Measurements from ENCODE around the gene BMP5. TPM values are rescaled to one million over a fixed set of nuclear protein-coding genes. Genes with fewer than 3 reads are reported as not detected.

BMP5 gene
- total and polyA plus RNA-seq, 2 of the 8 experiments (the other 6 are each of a cell fraction or from before 2014, with no cell fraction given), result 0.02 TPM; not detected in 1

- POLR2A ChIA-PET (ENCODE audit: partially characterized antibody), result no interaction called here
- H3K36me3 ChIP-seq (ENCODE audit: control insufficient read depth in 2 of 4, insufficient read depth in 4 of 4, low read length in 3 of 4), result no peaks in the 10 kb centered on the region; a peak in 1 of 8 replicates
- no peak overlapping the region for H2BK15ac ChIP-seq (ENCODE audit: low read length)
- no peak for DNase-seq (ENCODE audit: low read depth in 1 of 2, low spot score in 2 of 2)
- no peak overlapping the region; the same call in 1 of the 2 replicates for H2AFZ ChIP-seq (ENCODE audit: low read length)
- CTCF ChIA-PET (ENCODE audit: partially characterized antibody), result interaction anchor here (0.6 to 1.2 kb wide), 3 partner anchors 9 to 502 kb away, joined by 3 read pairs; no protein-coding TSS in a partner anchor
- no peak overlapping the region for H3K14ac ChIP-seq (ENCODE audit: insufficient read length)
- peaks cover 2 to 5% (median 4%) of the 10 kb centered on the region in 4 experiments; a peak in 4 of 7 replicates for H3K4me1 ChIP-seq (replicated peaks in 1 of 4; ENCODE audit: control insufficient read depth in 3 of 4, insufficient read depth in 4 of 4, low read length in 3 of 4)
- no peak overlapping the region for H3K9ac ChIP-seq (replicated peaks in 1 of 4; ENCODE audit: extremely low read depth in 1 of 4, low read depth in 3 of 4, low read length in 3 of 4)
- H3K9me3 ChIP-seq (ENCODE audit: insufficient read depth in 2 of 2, low read depth in 1 of 2, low read length in 1 of 2), result no peaks in the 10 kb centered on the region
- 93% methylated on average over 2 of the region's 2 CpGs; no CpG with 5 or more reads in 1 of the 2 experiments for WGBS, 2 experiments (ENCODE audit: extremely low coverage in 1 of 2, insufficient coverage in 1 of 2, insufficient read length in 1 of 2, insufficient replicate concordance in 2 of 2, low coverage in 1 of 2, low lambda C conversion rate in 2 of 2, missing lambda C conversion rate in 1 of 2)
- H3K18ac ChIP-seq (ENCODE audit: extremely low read depth, low read length), result no peak overlapping the region
- H3K4me3 ChIP-seq (ENCODE audit: extremely low read depth in 1 of 4, insufficient read depth in 2 of 4, low read depth in 3 of 4, low read length in 4 of 4), result no peak overlapping the region
- no peak overlapping the region for H3K4ac ChIP-seq (replicated peaks; ENCODE audit: insufficient read length, low read depth, low read length)
- H3K23me2 ChIP-seq (ENCODE audit: low read depth, low read length), result no peaks in the 10 kb centered on the region
- H3K27me3 ChIP-seq (replicated peaks in 1 of 4; ENCODE audit: control insufficient read depth in 3 of 4, extremely low read depth in 1 of 4, insufficient read depth in 3 of 4, low read length in 3 of 4), result no peaks in the 10 kb centered on the region
- no peak overlapping the region for H3K56ac ChIP-seq (replicated peaks; ENCODE audit: insufficient read length, low read depth, low read length)
- no peak overlapping the region for H3K23ac ChIP-seq (ENCODE audit: insufficient read length)
- H4K20me1 ChIP-seq (replicated peaks in 1 of 2; ENCODE audit: control insufficient read depth in 1 of 2, insufficient read depth in 2 of 2, low read length in 2 of 2), result no peaks in the 10 kb centered on the region
- H2AK5ac ChIP-seq (ENCODE audit: low read depth, low read length), result no peak overlapping the region
- H3K27ac ChIP-seq (ENCODE audit: low read depth, low read length), result no peak overlapping the region
- H2BK120ac ChIP-seq (replicated peaks; ENCODE audit: low read depth, low read length), result no peak overlapping the region
- H4K8ac ChIP-seq (ENCODE audit: extremely low read depth, insufficient read depth, low read length), result no peak overlapping the region
- H3K4me2 ChIP-seq (ENCODE audit: insufficient read depth in 1 of 2, low read depth in 2 of 2, low read length in 2 of 2), result no peak overlapping the region
- no peak overlapping the region for H4K5ac ChIP-seq (ENCODE audit: insufficient read length, low read depth, low read length)
- no peak overlapping the region for H2BK20ac ChIP-seq (ENCODE audit: low read length)
- no peak overlapping the region for H4K91ac ChIP-seq (replicated peaks; ENCODE audit: insufficient read length, low read length)
- H3K79me2 ChIP-seq (ENCODE audit: control insufficient read depth in 1 of 2, insufficient read depth in 2 of 2, low read length in 2 of 2), result no peaks in the 10 kb centered on the region
- FAIRE-seq, result no peak
- H2BK12ac ChIP-seq (ENCODE audit: low read depth, low read length), result no peak overlapping the region
- H2BK5ac ChIP-seq (ENCODE audit: low read depth, low read length), result no peak overlapping the region
- H3K79me1 ChIP-seq (ENCODE audit: low read depth, low read length), result no peaks in the 10 kb centered on the region
- TF ChIP-seq TBP (IDR thresholded peaks at IDR 0.05; ENCODE audit: low read depth, low read length) (no peak), CTCF (IDR thresholded peaks at IDR 0.05; ENCODE audit: control extremely low read depth in 1 of 3, insufficient read depth in 1 of 3, low read depth in 1 of 3, low read length in 3 of 3) (no peak), SAP30 (IDR thresholded peaks at IDR 0.05; ENCODE audit: insufficient read depth, insufficient replicate concordance, low read length) (no peak), CTBP2 (IDR thresholded peaks at IDR 0.05; ENCODE audit: borderline replicate concordance, insufficient read depth, insufficient read length, low read length) (no peak), RNF2 (IDR thresholded peaks at IDR 0.05; ENCODE audit: borderline replicate concordance, low read depth, low read length, missing control alignments, poor library complexity, severe bottlenecking) (no peak), EGR1 (IDR thresholded peaks at IDR 0.05; ENCODE audit: borderline replicate concordance, low read depth, low read length) (no peak), TAF7 (optimal IDR thresholded peaks at IDR 0.05; ENCODE audit: borderline replicate concordance, low read depth, low read length) (no peak), SP2 (IDR thresholded peaks at IDR 0.05; ENCODE audit: low read length) (no peak), TAF1 (IDR thresholded peaks at IDR 0.05; ENCODE audit: low read depth, low read length) (no peak), SIRT6 (IDR thresholded peaks at IDR 0.05; ENCODE audit: low read length) (no peak)
Measured at GRCh38 chr6:55916188-55916587, 40.8 kb upstream of the BMP5 start.
